Type B pancreatic cell (in vitro differentiated cells): ENCODE results near the gene OR2A5. TPM values are rescaled to one million over a fixed set of nuclear protein-coding genes. Genes with fewer than 3 reads are reported as not detected.

Experiments
- DNase-seq: peaks from one replicate; pipeline ENCODE4 v3.0.0; 2021; ENCODE audit warnings: mixed read lengths; ENCODE audit not compliant: unreplicated experiment; ENCODE audit errors: extremely low spot score
- H3K27ac Mint-ChIP-seq: 2 replicates; pipeline ENCODE4 v1.8.0; 2021; ENCODE audit warnings: mild to moderate bottlenecking, mixed read lengths
- H3K27me3 Mint-ChIP-seq: 2 replicates; pipeline ENCODE4 v1.8.0; 2021; ENCODE audit warnings: mixed read lengths
- H3K36me3 Mint-ChIP-seq: 2 replicates; pipeline ENCODE4 v1.8.0; 2021; ENCODE audit warnings: mixed read lengths
- H3K4me1 Mint-ChIP-seq: one replicate; pipeline ENCODE4 v1.8.0; 2021; ENCODE audit warnings: mixed read lengths; ENCODE audit not compliant: unreplicated experiment
- H3K4me3 Mint-ChIP-seq: 2 replicates; pipeline ENCODE4 v1.8.0; 2021; ENCODE audit warnings: mild to moderate bottlenecking, mixed read lengths
- H3K9me3 Mint-ChIP-seq: 2 replicates; pipeline ENCODE4 v1.8.0; 2021; ENCODE audit warnings: mixed read lengths
- CTCF ChIP-seq: fragments of 200-600 bp; sonication (generic); conservative IDR thresholded peaks from 2 replicates; pipeline ENCODE4 v1.5.0; 2021; ENCODE audit warnings: antibody characterized with exemption, mild to moderate bottlenecking
- total RNA-seq: library from RNA; stranded (reverse); gene quantifications from 2 replicates; pipeline ENCODE4 v1.2.1, GENCODE V29; 2021; ENCODE audit warnings: low replicate concordance

Gene OR2A5
- total RNA-seq, 1 donor from 2014 or later = not detected

GRCh38 chr7:144074374-144074773, 25.6 kb downstream of the OR2A5 start:
- TF ChIP-seq CTCF = no peak
- no peaks in the 10 kb centered on the region for H3K36me3 Mint-ChIP-seq
- H3K27me3 Mint-ChIP-seq = no peaks in the 10 kb centered on the region
- H3K9me3 Mint-ChIP-seq = no peaks in the 10 kb centered on the region
- no peaks in the 10 kb centered on the region for H3K4me1 Mint-ChIP-seq
- H3K4me3 Mint-ChIP-seq = no peak overlapping the region
- no peak overlapping the region for H3K27ac Mint-ChIP-seq
- DNase-seq = no peak

- peaks cover 3% of the 10 kb centered on the region for H3K27me3 Mint-ChIP-seq
- no peak for TF ChIP-seq CTCF
- no peaks in the 10 kb centered on the region for H3K36me3 Mint-ChIP-seq
- H3K27ac Mint-ChIP-seq = no peak within 1 kb of the TSS
- no peaks in the 10 kb centered on the region for H3K4me1 Mint-ChIP-seq
- no peaks in the 10 kb centered on the region for H3K9me3 Mint-ChIP-seq
- H3K4me3 Mint-ChIP-seq = no peak within 1 kb of the TSS
- DNase-seq = no peak
These were observed 37.2 kb downstream of the OR2A5 start, which contains the start of gene OR2A12 for GRCh38 chr7:144085978-144086377. Gene OR2A12, plus strand, starts transcription at chr7:144086278. Its CDS starts 8,830 bp downstream, at chr7:144095108.

- Mint-ChIP-seq H3K27me3 (peaks cover 3% of the 10 kb centered on the region), H3K27ac (no peak overlapping the region), H3K36me3 (no peaks in the 10 kb centered on the region), H3K4me1 (no peaks in the 10 kb centered on the region), H3K9me3 (no peaks in the 10 kb centered on the region), H3K4me3 (no peak overlapping the region)
- no peak for DNase-seq
- TF ChIP-seq CTCF = no peak
These were observed 38.0 kb downstream of the OR2A5 start for GRCh38 chr7:144086730-144087129.

GRCh38 chr7:144087230-144087629, 38.5 kb downstream of the OR2A5 start:
- H3K27ac Mint-ChIP-seq = no peak overlapping the region
- no peaks in the 10 kb centered on the region for H3K36me3 Mint-ChIP-seq
- H3K9me3 Mint-ChIP-seq = no peaks in the 10 kb centered on the region
- no peaks in the 10 kb centered on the region for H3K4me1 Mint-ChIP-seq
- H3K4me3 Mint-ChIP-seq = no peak overlapping the region
- DNase-seq = no peak
- H3K27me3 Mint-ChIP-seq = peaks cover 3% of the 10 kb centered on the region
- no peak for TF ChIP-seq CTCF

- Mint-ChIP-seq H3K27ac (no peak overlapping the region), H3K4me3 (no peak overlapping the region), H3K4me1 (no peaks in the 10 kb centered on the region)
These were observed 41.9 kb downstream of the OR2A5 start for GRCh38 chr7:144090667-144091066.

More at GRCh38 chr7:144090667-144091066, 41.9 kb downstream of the OR2A5 start:
- TF ChIP-seq CTCF = no peak
- Mint-ChIP-seq H3K27me3 (peaks cover 3% of the 10 kb centered on the region), H3K36me3 (no peaks in the 10 kb centered on the region), H3K9me3 (no peaks in the 10 kb centered on the region)
- DNase-seq = no peak
